Neutrophil (primary cell): ENCODE measurements around the gene BTBD9.

ENCODE experiments used
- H3K27ac ChIP-seq: fragments of 200-600 bp; sonication (generic); 2 replicates; pipeline ENCODE4 v1.5.1; 2016; ENCODE audit warnings: mild to moderate bottlenecking, moderate library complexity
- H3K27me3 ChIP-seq: fragments of 200-600 bp; sonication (generic); 2 replicates; pipeline ENCODE4 v1.6.0; 2016; ENCODE audit warnings: mild to moderate bottlenecking
- H3K36me3 ChIP-seq: fragments of 200-600 bp; sonication (generic); 2 replicates; pipeline ENCODE4 v1.5.1; 2017
- H3K4me1 ChIP-seq, 2 experiments: fragments of 200-600 bp in 1 of 2; sonication (generic) in 1 of 2; 1 replicate in 1 of 2; 2 replicates in 1 of 2; pipeline versions ENCODE4 v1.5.1 to v1.6.1; 2013 to 2016; ENCODE audit warnings: low read depth in 1 of 2, low read length in 1 of 2, mild to moderate bottlenecking in 1 of 2, moderate library complexity in 1 of 2; ENCODE audit not compliant: control insufficient read depth in 1 of 2, insufficient read depth in 1 of 2
- H3K4me3 ChIP-seq, 2 experiments: fragments of 200-600 bp in 1 of 2; sonication (generic) in 1 of 2; 1 replicate in 1 of 2; 2 replicates in 1 of 2; pipeline ENCODE4 v1.5.1; 2013 to 2016; ENCODE audit warnings: low read depth in 1 of 2, low read length in 1 of 2, mild to moderate bottlenecking in 1 of 2, moderate library complexity in 1 of 2
- H3K9me3 ChIP-seq: fragments of 200-600 bp; sonication (generic); 2 replicates; pipeline ENCODE4 v1.5.1; 2016
- TF ChIP-seq, protein P1 (sequence below): fragments of 200-600 bp; sonication (generic); IDR thresholded peaks from 2 replicates; pipeline ENCODE4 v1.5.1; 2016; ENCODE audit warnings: antibody characterized with exemption

BTBD9 gene

DNA sequence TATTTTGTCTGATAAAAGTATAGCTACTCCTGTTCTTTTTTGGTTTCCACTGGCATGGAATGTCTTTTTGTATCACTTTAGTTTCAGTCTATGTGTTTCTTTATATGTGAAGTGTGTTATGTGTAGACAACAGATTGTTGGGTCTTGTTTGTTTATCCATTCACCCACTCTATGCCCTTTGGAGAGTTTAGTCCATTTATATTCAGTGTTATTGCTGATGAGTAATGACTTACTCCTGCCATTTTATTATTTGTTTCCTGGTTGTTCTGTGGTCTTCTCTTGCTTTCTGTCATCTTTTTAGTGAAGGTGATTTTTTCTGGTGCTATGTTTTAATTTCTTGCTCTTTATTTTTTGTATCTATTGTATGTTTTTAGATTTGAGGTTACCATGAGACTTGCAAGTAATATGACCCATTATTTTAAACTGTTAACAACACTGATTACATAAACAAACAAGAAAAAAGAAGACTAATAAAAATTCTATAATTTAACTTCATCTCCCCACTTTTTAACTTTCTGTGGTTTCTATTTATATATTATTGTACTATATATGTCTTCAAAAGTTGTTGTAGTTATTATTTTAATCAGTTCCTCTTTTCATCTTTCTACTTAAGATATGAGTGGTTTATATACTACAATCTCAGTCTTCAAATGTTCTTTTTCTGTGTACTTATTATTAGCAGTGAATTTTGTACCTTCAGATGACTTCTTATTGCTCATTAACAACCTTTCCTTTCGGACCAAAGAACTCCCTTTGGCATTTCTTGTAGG lies 323.4 kb downstream of the BTBD9 start:
- Histone ChIP-seq H3K9me3 (no peaks in the 10 kb centered on the region), H3K4me1 (no peaks in the 10 kb centered on the region), H3K4me3 (no peak overlapping the region), H3K36me3 (no peaks in the 10 kb centered on the region), H3K27me3 (no peaks in the 10 kb centered on the region), H3K27ac (no peak overlapping the region)
- TF ChIP-seq, protein P1, sequence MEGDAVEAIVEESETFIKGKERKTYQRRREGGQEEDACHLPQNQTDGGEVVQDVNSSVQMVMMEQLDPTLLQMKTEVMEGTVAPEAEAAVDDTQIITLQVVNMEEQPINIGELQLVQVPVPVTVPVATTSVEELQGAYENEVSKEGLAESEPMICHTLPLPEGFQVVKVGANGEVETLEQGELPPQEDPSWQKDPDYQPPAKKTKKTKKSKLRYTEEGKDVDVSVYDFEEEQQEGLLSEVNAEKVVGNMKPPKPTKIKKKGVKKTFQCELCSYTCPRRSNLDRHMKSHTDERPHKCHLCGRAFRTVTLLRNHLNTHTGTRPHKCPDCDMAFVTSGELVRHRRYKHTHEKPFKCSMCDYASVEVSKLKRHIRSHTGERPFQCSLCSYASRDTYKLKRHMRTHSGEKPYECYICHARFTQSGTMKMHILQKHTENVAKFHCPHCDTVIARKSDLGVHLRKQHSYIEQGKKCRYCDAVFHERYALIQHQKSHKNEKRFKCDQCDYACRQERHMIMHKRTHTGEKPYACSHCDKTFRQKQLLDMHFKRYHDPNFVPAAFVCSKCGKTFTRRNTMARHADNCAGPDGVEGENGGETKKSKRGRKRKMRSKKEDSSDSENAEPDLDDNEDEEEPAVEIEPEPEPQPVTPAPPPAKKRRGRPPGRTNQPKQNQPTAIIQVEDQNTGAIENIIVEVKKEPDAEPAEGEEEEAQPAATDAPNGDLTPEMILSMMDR: no peak

GRCh38 chr6:38311201-38311600 lies 328.5 kb downstream of the BTBD9 start:
- H3K4me1 ChIP-seq: no peaks in the 10 kb centered on the region
- TF ChIP-seq, protein P1: no peak
- H3K9me3 ChIP-seq: no peaks in the 10 kb centered on the region
- no peaks in the 10 kb centered on the region for H3K27me3 ChIP-seq
- no peak overlapping the region for H3K4me3 ChIP-seq
- H3K36me3 ChIP-seq: no peaks in the 10 kb centered on the region
- H3K27ac ChIP-seq: no peak overlapping the region

- Histone ChIP-seq H3K9me3 (no peaks in the 10 kb centered on the region), H3K27me3 (no peaks in the 10 kb centered on the region), H3K4me1 (no peaks in the 10 kb centered on the region), H3K4me3 (no peak overlapping the region), H3K36me3 (no peaks in the 10 kb centered on the region), H3K27ac (no peak overlapping the region)
- TF ChIP-seq, protein P1: no peak
These were observed 329.7 kb downstream of the BTBD9 start for GRCh38 chr6:38310061-38310460.

GRCh38 chr6:38307740-38308139 lies 332.0 kb downstream of the BTBD9 start:
- H3K36me3 ChIP-seq: no peaks in the 10 kb centered on the region

DNA sequence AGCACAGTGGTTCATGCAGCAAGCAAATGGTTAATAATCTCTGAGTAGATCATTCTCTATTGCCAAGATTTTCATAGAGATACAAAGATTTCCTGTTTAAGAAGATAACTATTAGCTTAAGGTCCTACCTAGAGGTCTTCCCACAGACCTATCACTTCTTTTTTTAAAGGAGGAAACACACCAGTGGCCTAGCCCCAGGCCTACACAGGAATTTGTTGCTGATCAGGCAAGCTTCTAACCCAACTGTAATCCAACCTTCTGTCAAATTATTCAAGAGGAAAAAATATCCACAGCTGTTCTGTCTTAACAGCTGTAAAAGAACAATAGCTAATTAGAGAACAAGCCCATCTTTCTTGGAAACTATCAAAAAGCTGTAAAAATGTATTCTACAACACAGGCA lies 332.8 kb downstream of the BTBD9 start:
- Histone ChIP-seq H3K4me1 (no peaks in the 10 kb centered on the region), H3K27me3 (no peaks in the 10 kb centered on the region), H3K9me3 (no peaks in the 10 kb centered on the region), H3K27ac (no peak overlapping the region), H3K4me3 (no peak overlapping the region), H3K36me3 (no peaks in the 10 kb centered on the region)
- TF ChIP-seq, protein P1: no peak

More at GRCh38 chr6:38307740-38308139, 332.0 kb downstream of the BTBD9 start:
- TF ChIP-seq, protein P1: no peak
- no peaks in the 10 kb centered on the region for H3K4me1 ChIP-seq
- no peaks in the 10 kb centered on the region for H3K9me3 ChIP-seq
- H3K27me3 ChIP-seq: no peaks in the 10 kb centered on the region
- no peak overlapping the region for H3K4me3 ChIP-seq
- H3K27ac ChIP-seq: no peak overlapping the region
